Trophoblast cell (in vitro differentiated cells and primary cell): ENCODE results near the gene CACNA1H.

Experiments
- DNase-seq, 2 donors: peaks; one replicate each; pipeline ENCODE4 v3.0.0-alpha.2; 2016
- H2AFZ ChIP-seq: 2 replicates; pipeline ENCODE4 v1.6.1; 2013; ENCODE audit warnings: low read length, moderate library complexity, mild to moderate bottlenecking; ENCODE audit not compliant: insufficient read depth, poor library complexity
- H2AK5ac ChIP-seq: 2 replicates; pipeline ENCODE4 v1.6.1; 2013; ENCODE audit warnings: mild to moderate bottlenecking, low read length
- H2BK120ac ChIP-seq: 2 replicates; pipeline ENCODE4 v1.6.1; 2013; ENCODE audit warnings: low read length, mild to moderate bottlenecking, moderate library complexity; ENCODE audit not compliant: insufficient read depth, poor library complexity
- H2BK12ac ChIP-seq: 2 replicates; pipeline ENCODE4 v1.6.1; 2013; ENCODE audit warnings: mild to moderate bottlenecking, low read length, moderate library complexity
- H2BK5ac ChIP-seq: 2 replicates; pipeline ENCODE4 v1.6.1; 2013; ENCODE audit warnings: low read length, low read depth, moderate library complexity, mild to moderate bottlenecking; ENCODE audit not compliant: poor library complexity
- H3K14ac ChIP-seq: 2 replicates; pipeline ENCODE4 v1.6.1; 2013; ENCODE audit warnings: mild to moderate bottlenecking, low read length
- H3K18ac ChIP-seq: 2 replicates; pipeline ENCODE4 v1.6.1; 2013; ENCODE audit warnings: mild to moderate bottlenecking, low read length
- H3K23ac ChIP-seq: 2 replicates; pipeline ENCODE4 v1.6.1; 2013; ENCODE audit warnings: low read length
- H3K27ac ChIP-seq: 2 replicates; pipeline ENCODE4 v1.5.1; 2013; ENCODE audit warnings: low read depth, mild to moderate bottlenecking, inconsistent platforms, low read length, moderate library complexity
- H3K27me3 ChIP-seq: 2 replicates; pipeline ENCODE4 v1.6.1; 2013; ENCODE audit warnings: inconsistent platforms, mild to moderate bottlenecking, low read length, moderate library complexity; ENCODE audit not compliant: insufficient read depth
- H3K36me3 ChIP-seq, 2 experiments: 1 replicate in 1 of 2; 2 replicates in 1 of 2; pipeline ENCODE4 v1.6.1; 2013; ENCODE audit warnings: low read length in 2 of 2, mild to moderate bottlenecking in 2 of 2, moderate library complexity in 1 of 2; ENCODE audit not compliant: insufficient read depth in 2 of 2, control insufficient read depth in 1 of 2
- H3K4ac ChIP-seq: 2 replicates; pipeline ENCODE4 v1.6.1; 2013; ENCODE audit warnings: low read depth, mild to moderate bottlenecking, low read length, moderate library complexity
- H3K4me1 ChIP-seq, 2 experiments: 1 replicate in 1 of 2; 2 replicates in 1 of 2; pipeline ENCODE4 v1.6.1; 2013; ENCODE audit warnings: low read length in 2 of 2, mild to moderate bottlenecking in 2 of 2, moderate library complexity in 1 of 2; ENCODE audit not compliant: insufficient read depth in 2 of 2, control insufficient read depth in 1 of 2
- H3K4me2 ChIP-seq: 2 replicates; pipeline ENCODE4 v1.6.1; 2013; ENCODE audit warnings: inconsistent platforms, mild to moderate bottlenecking, low read length, moderate library complexity
- H3K4me3 ChIP-seq: 2 replicates; pipeline ENCODE4 v1.5.1; 2013; ENCODE audit warnings: mild to moderate bottlenecking, low read depth, low read length, inconsistent platforms
- H3K79me1 ChIP-seq: one replicate; pipeline ENCODE4 v1.6.1; 2013; ENCODE audit warnings: low read length
- H3K79me2 ChIP-seq: 2 replicates; pipeline ENCODE4 v1.6.1; 2013; ENCODE audit warnings: low read length, mild to moderate bottlenecking; ENCODE audit not compliant: control insufficient read depth, insufficient read depth, poor library complexity
- H3K9ac ChIP-seq: 2 replicates; pipeline ENCODE4 v1.6.1; 2013; ENCODE audit warnings: mild to moderate bottlenecking, low read length
- H3K9me3 ChIP-seq: 2 replicates; pipeline ENCODE4 v1.6.1; 2013; ENCODE audit warnings: low read depth, mild to moderate bottlenecking, control low read depth, inconsistent platforms, low read length; ENCODE audit not compliant: insufficient read depth
- H4K12ac ChIP-seq: 2 replicates; pipeline ENCODE4 v1.6.1; 2013; ENCODE audit warnings: low read depth, mild to moderate bottlenecking, low read length, moderate library complexity
- H4K8ac ChIP-seq: 2 replicates; pipeline ENCODE4 v1.6.1; 2013; ENCODE audit warnings: low read depth, mild to moderate bottlenecking, low read length, moderate library complexity
- H4K91ac ChIP-seq: one replicate; pipeline ENCODE4 v1.6.1; 2013; ENCODE audit warnings: low read depth, mild to moderate bottlenecking, low read length, moderate library complexity
- WGBS: extraction: QIAGEN DNeasy Blood & Tissue Kit; methylation state at CpG from one replicate; pipeline ENCODE4 v1.1.7; 2013; ENCODE audit warnings: missing lambda C conversion rate; ENCODE audit not compliant: insufficient read length, insufficient coverage; ENCODE audit errors: extremely low coverage; 5-methylcytosine and 5-hydroxymethylcytosine counted together

CACNA1H gene

DNA sequence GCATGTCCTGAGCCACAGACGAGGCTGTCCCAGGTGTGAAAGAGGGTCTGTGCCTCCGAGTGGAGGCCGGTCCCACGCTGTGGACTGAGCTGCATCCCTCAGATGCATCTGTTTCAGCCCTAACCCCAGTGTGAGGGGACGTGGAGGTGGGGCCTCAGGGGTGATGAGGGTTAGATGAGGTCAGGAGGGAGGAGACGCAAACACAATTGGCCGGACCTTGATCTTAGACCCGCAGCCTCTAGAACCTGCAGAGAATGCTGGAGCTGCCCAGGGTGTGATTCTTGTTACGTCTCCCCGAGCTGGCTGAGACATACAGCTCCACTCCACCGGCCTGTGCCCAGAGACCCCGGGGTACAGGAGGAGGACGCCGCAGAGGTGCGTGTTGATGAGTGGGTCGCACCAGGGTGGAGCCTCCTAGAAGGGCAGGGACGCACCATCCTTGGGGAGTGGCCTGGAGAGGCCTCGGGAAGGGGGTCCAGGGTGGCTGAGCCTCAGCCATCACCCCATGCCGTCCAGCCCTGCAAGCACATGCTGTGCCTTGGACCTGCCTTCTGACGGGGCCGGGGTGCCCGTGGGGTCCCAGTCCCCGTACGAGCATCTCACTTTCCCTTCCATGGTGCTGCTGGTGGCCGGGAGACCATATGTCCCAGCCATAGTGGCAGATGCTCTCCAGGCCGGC lies 40.3 kb upstream of the CACNA1H start:
- WGBS, result no CpG with 5 or more reads among the region's 26 CpGs
- H3K4me2 ChIP-seq, result no peak overlapping the region
- H2BK5ac ChIP-seq, result no peak overlapping the region
- H3K9ac ChIP-seq, result no peak overlapping the region
- no peaks in the 10 kb centered on the region for H3K79me2 ChIP-seq
- no peak overlapping the region for H4K8ac ChIP-seq
- H3K23ac ChIP-seq, result no peak overlapping the region
- no peak overlapping the region for H3K14ac ChIP-seq
- H2AK5ac ChIP-seq, result no peak overlapping the region
- no peaks in the 10 kb centered on the region for H3K27me3 ChIP-seq
- no peak overlapping the region for H3K4ac ChIP-seq
- no peak overlapping the region for H2BK12ac ChIP-seq
- peak in 1 of 2 donors; percentile 19 for DNase-seq
- no peak overlapping the region for H3K27ac ChIP-seq
- no peaks in the 10 kb centered on the region for H3K79me1 ChIP-seq
- no peak overlapping the region for H2BK120ac ChIP-seq
- H3K36me3 ChIP-seq, result no peaks in the 10 kb centered on the region
- no peak overlapping the region for H4K91ac ChIP-seq
- H3K4me1 ChIP-seq, result no peaks in the 10 kb centered on the region
- H3K18ac ChIP-seq, result no peak overlapping the region
- H3K4me3 ChIP-seq, result peak overlapping the region; percentile 6
- no peak overlapping the region for H4K12ac ChIP-seq
- H3K9me3 ChIP-seq, result peaks cover 2% of the 10 kb centered on the region
- no peak overlapping the region for H2AFZ ChIP-seq

GRCh38 chr16:1113489-1113888 lies 39.4 kb upstream of the CACNA1H start:
- Histone ChIP-seq H3K18ac (no peak overlapping the region), H4K91ac (no peak overlapping the region), H3K14ac (no peak overlapping the region), H3K4me3 (no peak overlapping the region), H4K8ac (no peak overlapping the region), H3K9ac (no peak overlapping the region), H2BK120ac (no peak overlapping the region), H3K4me1 (no peaks in the 10 kb centered on the region), H2BK12ac (no peak overlapping the region), H2BK5ac (no peak overlapping the region), H3K4ac (no peak overlapping the region), H3K9me3 (peaks cover 2% of the 10 kb centered on the region), H3K27me3 (no peaks in the 10 kb centered on the region), H3K36me3 (no peaks in the 10 kb centered on the region), H3K23ac (no peak overlapping the region), H2AFZ (no peak overlapping the region), H3K79me2 (no peaks in the 10 kb centered on the region), H4K12ac (no peak overlapping the region), H2AK5ac (no peak overlapping the region), H3K79me1 (no peaks in the 10 kb centered on the region), H3K27ac (no peak overlapping the region), H3K4me2 (no peak overlapping the region)
- no peak for DNase-seq
- WGBS, result no CpG with 5 or more reads among the region's 16 CpGs

GRCh38 chr16:1113889-1114526 lies 38.9 kb upstream of the CACNA1H start:
- no peak overlapping the region for H2BK5ac ChIP-seq
- no peak overlapping the region for H3K23ac ChIP-seq

GRCh38 chr16:1116693-1117077 lies 36.2 kb upstream of the CACNA1H start:
- Histone ChIP-seq H3K79me2 (no peaks in the 10 kb centered on the region), H3K27me3 (no peaks in the 10 kb centered on the region), H3K79me1 (no peaks in the 10 kb centered on the region), H4K12ac (no peak overlapping the region), H4K8ac (no peak overlapping the region), H3K9me3 (peaks cover 2% of the 10 kb centered on the region), H3K4me3 (no peak overlapping the region), H2BK12ac (no peak overlapping the region), H3K9ac (no peak overlapping the region), H3K23ac (no peak overlapping the region), H3K4me1 (no peaks in the 10 kb centered on the region), H3K18ac (no peak overlapping the region), H4K91ac (no peak overlapping the region), H2BK5ac (no peak overlapping the region), H3K4me2 (no peak overlapping the region), H3K36me3 (no peaks in the 10 kb centered on the region), H3K14ac (no peak overlapping the region), H2BK120ac (no peak overlapping the region), H3K4ac (no peak overlapping the region), H2AFZ (no peak overlapping the region), H2AK5ac (no peak overlapping the region), H3K27ac (no peak overlapping the region)
- no peak for DNase-seq
- no CpG with 5 or more reads among the region's 16 CpGs for WGBS

More at GRCh38 chr16:1113889-1114526, 38.9 kb upstream of the CACNA1H start:
- H4K91ac ChIP-seq, result no peak overlapping the region
- no peak overlapping the region for H3K4me3 ChIP-seq
- DNase-seq, result no peak
- no peak overlapping the region for H2AK5ac ChIP-seq
- H3K36me3 ChIP-seq, result no peaks in the 10 kb centered on the region
- H3K4me1 ChIP-seq, result no peaks in the 10 kb centered on the region
- H3K79me1 ChIP-seq, result no peaks in the 10 kb centered on the region
- no peak overlapping the region for H3K14ac ChIP-seq
- no peak overlapping the region for H2BK120ac ChIP-seq
- H3K79me2 ChIP-seq, result no peaks in the 10 kb centered on the region
- H4K12ac ChIP-seq, result no peak overlapping the region
- H3K18ac ChIP-seq, result no peak overlapping the region
- no peaks in the 10 kb centered on the region for H3K27me3 ChIP-seq
- no peak overlapping the region for H3K27ac ChIP-seq
- H4K8ac ChIP-seq, result no peak overlapping the region
- no peak overlapping the region for H2BK12ac ChIP-seq
- peaks cover 2% of the 10 kb centered on the region for H3K9me3 ChIP-seq
- H3K4ac ChIP-seq, result no peak overlapping the region
- H3K4me2 ChIP-seq, result no peak overlapping the region
- H2AFZ ChIP-seq, result no peak overlapping the region
- no CpG with 5 or more reads among the region's 15 CpGs for WGBS
- H3K9ac ChIP-seq, result no peak overlapping the region
